Measurements from ENCODE around the gene NHEJ1. TPM values are rescaled to one million over a fixed set of nuclear protein-coding genes. Genes with fewer than 3 reads are reported as not detected.

Gene NHEJ1
- total RNA-seq, 4 donors from 2014 or later: 13.2 to 20.9 (median 18.4) TPM

DNA sequence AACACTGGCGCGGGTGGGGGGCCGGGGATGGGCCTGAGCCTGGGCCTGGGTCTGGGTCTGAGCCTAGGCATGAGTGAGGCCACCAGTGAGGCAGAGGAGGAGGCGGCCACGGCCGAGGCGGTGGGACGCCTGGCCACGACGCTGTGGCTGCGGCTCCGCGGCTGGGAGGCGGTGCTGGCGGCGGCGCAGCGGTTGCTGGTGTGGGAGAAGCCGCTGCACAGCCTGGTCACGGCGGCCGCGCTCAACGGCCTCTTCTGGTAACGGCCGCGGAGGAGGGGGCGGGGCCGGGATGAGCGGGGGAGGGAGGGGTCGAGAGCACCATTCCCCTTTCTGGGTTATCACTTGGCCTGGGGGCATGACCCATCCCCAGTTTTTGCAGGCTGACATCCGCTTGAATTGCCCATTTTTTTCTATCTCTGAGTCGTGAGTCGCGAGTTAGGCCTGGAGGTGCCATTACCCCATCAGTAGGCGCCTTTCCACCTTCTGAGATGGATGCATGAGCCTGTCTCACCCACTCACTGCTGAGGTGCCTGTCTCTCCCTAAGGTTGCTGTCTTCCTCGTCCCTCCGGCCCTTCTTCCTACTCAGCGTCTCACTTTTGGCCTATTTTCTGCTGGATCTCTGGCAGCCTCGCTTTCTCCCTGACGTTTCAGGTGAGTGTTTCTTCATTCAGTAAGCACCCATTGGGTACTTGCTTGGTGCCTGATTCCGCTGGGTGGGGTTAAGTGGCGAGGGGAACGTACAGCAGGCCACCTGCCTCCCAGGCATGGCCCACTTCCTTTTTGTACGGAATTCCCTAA lies 18.0 kb upstream of the NHEJ1 start:
- DNase-seq (ENCODE audit: low spot score in 2 of 2): peak; percentile 46 to 90
- WGBS, 2 donors: 3% methylated on average over 37 to 41 of the region's 45 CpGs
- H3K4me3 ChIP-seq (ENCODE audit: low read depth, poor library complexity, severe bottlenecking): peak overlapping the region; percentile 75
- intact Hi-C loops (cut with DNase I; ENCODE audit: low total_unique reads): no loop called here
- TF ChIP-seq POLR2A (IDR thresholded peaks at IDR 0.05) (no peak), CTCF (IDR thresholded peaks at IDR 0.05) (no peak)

- peak within 1 kb of the TSS; percentile 91 for H3K4me3 ChIP-seq (ENCODE audit: low read depth, poor library complexity, severe bottlenecking)
- TF ChIP-seq CTCF (IDR thresholded peaks at IDR 0.05) (no peak), POLR2A (IDR thresholded peaks at IDR 0.05) (peak in 1 of 2 donors; percentile 73)
- DNase-seq (ENCODE audit: low spot score in 2 of 2): peak; percentile 92 to 98
- 0 to 1% methylated on average over 20 to 35 of the region's 67 CpGs for WGBS, 2 donors
- intact Hi-C loops (cut with DNase I; ENCODE audit: low total_unique reads): no loop called here
Observed at GRCh38 chr2:219177552-219178376, 17.1 kb upstream of the NHEJ1 start, which contains the start of gene RETREG2. Gene RETREG2 (plus strand): TSS chr2:219178275. CDS start chr2:219178353, 78 bp downstream.

GRCh38 chr2:219176818-219177551 lies 16.4 kb upstream of the NHEJ1 start, which contains the start of gene CNPPD1:
Gene CNPPD1 (minus strand): TSS chr2:219176925. CDS start chr2:219176828, 97 bp downstream.
- H3K4me3 ChIP-seq (ENCODE audit: low read depth, poor library complexity, severe bottlenecking): peak within 1 kb of the TSS; percentile 91
- intact Hi-C loops (cut with DNase I; ENCODE audit: low total_unique reads): no loop called here
- 0% methylated on average over 34 to 45 of the region's 69 CpGs for WGBS, 2 donors
- DNase-seq (ENCODE audit: low spot score in 2 of 2): peak; percentile 87 to 97
- TF ChIP-seq CTCF (IDR thresholded peaks at IDR 0.05) (no peak), POLR2A (IDR thresholded peaks at IDR 0.05) (peak in 1 of 2 donors; percentile 91)

DNA sequence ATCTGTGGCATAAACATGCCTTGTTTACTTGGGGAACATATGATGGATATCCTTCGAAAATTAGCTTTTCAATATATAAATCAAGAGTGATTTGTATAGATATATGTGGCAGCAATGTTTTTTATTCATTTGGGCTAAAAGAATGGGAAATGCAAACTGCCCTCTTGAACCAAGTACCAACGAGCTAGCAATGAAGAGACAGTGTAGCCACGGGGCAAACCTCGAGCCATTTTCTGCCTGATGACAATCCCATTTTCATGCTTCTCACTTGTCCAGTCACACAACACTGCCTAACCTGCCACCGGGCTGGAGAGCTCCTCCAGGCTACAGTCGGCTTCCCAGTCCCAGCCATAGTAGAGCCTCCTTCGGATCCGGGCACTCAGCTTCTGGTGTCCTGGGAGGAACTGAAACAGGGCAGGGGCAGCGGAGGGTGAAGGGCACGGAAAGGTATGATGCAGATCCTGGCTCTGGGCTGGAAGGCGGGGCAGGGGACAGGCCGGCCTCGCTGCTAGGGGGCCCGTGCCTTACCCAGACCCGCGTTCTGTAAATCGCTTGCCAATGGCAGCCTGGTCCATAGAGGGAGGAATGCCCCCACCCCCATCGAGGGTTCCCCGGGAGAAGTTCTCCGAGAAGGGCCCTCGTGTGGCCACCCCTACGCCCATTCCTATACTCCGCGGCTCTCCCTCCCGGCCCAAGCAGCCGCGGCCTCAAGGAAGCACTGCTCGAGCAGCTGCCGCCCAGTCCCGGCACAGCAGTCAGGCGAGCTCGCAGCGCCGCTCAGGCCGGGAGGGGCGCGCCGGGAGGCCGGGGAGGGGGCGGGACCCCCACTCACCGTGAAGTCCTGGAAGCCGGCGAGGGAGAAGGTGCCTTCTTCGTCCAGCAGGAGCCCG lies 15.6 kb upstream of the NHEJ1 start:
- peak; percentile 44 to 90 for DNase-seq (ENCODE audit: low spot score in 2 of 2)
- intact Hi-C loops (cut with DNase I; ENCODE audit: low total_unique reads): no loop called here
- TF ChIP-seq POLR2A (IDR thresholded peaks at IDR 0.05) (no peak), CTCF (IDR thresholded peaks at IDR 0.05) (no peak)
- peak overlapping the region; percentile 91 for H3K4me3 ChIP-seq (ENCODE audit: low read depth, poor library complexity, severe bottlenecking)
- 1 to 3% methylated on average over 26 to 33 of the region's 45 CpGs for WGBS, 2 donors
